NT2/D1 (cell line): Measurements from ENCODE around the gene TRABD.
"Not testable (repeated sequence)": the region's sequence is repeated elsewhere in the genome, so short reads cannot be mapped to it uniquely, and the experiment has no call there.

Experiments used
- DNase-seq: peaks from one replicate; pipeline ENCODE4 v3.0.0-alpha.2; 2011; ENCODE audit warnings: low read depth, low spot score
- H3K27me3 ChIP-seq: 2 replicates; pipeline ENCODE4 v1.6.0; 2011; ENCODE audit warnings: mild to moderate bottlenecking; ENCODE audit not compliant: insufficient read length, insufficient read depth
- H3K36me3 ChIP-seq: 2 replicates; pipeline ENCODE4 v1.6.1; 2011; ENCODE audit warnings: mild to moderate bottlenecking, low read length, mixed read lengths; ENCODE audit not compliant: insufficient read depth, insufficient read length
- H3K4me1 ChIP-seq: 2 replicates; pipeline ENCODE4 v1.5.1; 2011; ENCODE audit not compliant: insufficient read depth, insufficient read length
- H3K4me3 ChIP-seq: 2 replicates; pipeline ENCODE4 v1.5.1; 2011; ENCODE audit warnings: low read depth; ENCODE audit not compliant: insufficient read length
- H3K9ac ChIP-seq: 2 replicates; pipeline ENCODE4 v1.6.0; 2011; ENCODE audit warnings: low read depth; ENCODE audit not compliant: insufficient read length
- H3K9me3 ChIP-seq: 2 replicates; pipeline ENCODE4 v1.5.1; 2011; ENCODE audit warnings: mild to moderate bottlenecking, low read length; ENCODE audit not compliant: insufficient read depth
- SUZ12 ChIP-seq: IDR thresholded peaks from 2 replicates; pipeline ENCODE4 v1.6.1; 2011; ENCODE audit not compliant: insufficient read length, insufficient read depth; ENCODE audit errors: extremely low read depth
- YY1 ChIP-seq: IDR thresholded peaks from 2 replicates; pipeline ENCODE4 v1.6.1; 2011; ENCODE audit not compliant: insufficient read length, insufficient read depth
- ZNF274 ChIP-seq: IDR thresholded peaks from 2 replicates; pipeline ENCODE4 v1.6.1; 2011; ENCODE audit warnings: mild to moderate bottlenecking, low read depth, low read length

The TRABD gene

DNA sequence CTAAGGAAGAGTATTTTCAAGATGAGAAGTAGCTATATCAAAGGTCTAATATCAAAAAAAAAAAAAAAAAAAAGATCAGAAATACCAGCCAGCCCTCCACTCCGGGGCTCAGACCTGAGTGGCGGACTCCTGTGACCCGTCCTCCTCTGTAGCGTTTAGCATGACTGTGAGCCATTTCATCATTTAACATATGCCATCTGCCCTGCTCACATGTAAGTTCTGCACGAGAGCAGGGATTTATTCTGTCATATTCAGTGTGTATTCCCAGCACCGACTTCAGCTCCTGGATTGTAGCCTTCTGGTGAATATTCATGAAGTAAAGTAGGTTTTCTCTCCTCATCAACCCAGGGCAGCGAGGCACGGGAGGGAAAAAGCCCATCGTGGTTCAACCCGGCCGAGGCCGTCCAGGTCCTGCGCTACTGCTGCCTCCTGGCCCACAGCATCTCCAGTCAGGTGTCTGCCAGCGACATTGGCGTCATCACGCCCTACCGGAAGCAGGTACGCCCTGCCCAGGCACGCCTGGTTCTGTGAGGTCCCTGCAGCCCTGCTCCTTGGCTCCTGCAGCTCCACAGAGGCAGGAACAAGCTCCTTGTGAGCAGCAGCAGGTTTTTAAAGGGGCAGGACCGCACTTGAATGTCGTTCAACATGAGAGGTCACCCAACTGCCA, 27.9 kb upstream of the TRABD start:
- no peak for DNase-seq
- Histone ChIP-seq H3K4me1 (peaks cover 4% of the 10 kb centered on the region), H3K9ac (no peak overlapping the region), H3K4me3 (no peak overlapping the region), H3K27me3 (no peaks in the 10 kb centered on the region), H3K36me3 (no peaks in the 10 kb centered on the region), H3K9me3 (no peaks in the 10 kb centered on the region)
- TF ChIP-seq YY1 = no peak
- TF ChIP-seq ZNF274 = no peak
- TF ChIP-seq SUZ12 = no peak

DNA sequence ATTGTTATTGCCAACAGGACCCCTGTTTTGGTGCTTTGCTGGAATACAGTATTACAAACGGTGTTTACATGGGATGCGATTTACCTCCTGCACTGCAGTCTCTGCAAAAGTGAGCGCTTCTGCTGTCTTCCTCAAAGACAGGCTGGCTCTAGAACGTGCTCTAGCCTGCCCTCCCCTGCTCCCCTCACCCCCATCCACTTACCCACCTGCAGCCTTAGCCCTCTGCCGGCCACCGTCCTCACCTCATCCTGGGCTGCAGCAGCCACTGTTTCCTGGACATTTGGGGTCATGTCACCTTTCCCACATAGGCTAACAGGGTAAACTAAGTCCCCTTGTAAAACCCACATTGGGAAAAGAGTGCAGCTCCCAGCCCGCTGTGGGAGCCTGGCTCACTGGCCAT, 24.8 kb upstream of the TRABD start:
- Histone ChIP-seq H3K27me3 (no peaks in the 10 kb centered on the region), H3K9ac (no peak overlapping the region), H3K36me3 (no peaks in the 10 kb centered on the region), H3K4me1 (peaks cover 4% of the 10 kb centered on the region), H3K9me3 (no peaks in the 10 kb centered on the region), H3K4me3 (no peak overlapping the region)
- TF ChIP-seq ZNF274 (no peak), SUZ12 (no peak), YY1 (no peak)
- DNase-seq = no peak

DNA sequence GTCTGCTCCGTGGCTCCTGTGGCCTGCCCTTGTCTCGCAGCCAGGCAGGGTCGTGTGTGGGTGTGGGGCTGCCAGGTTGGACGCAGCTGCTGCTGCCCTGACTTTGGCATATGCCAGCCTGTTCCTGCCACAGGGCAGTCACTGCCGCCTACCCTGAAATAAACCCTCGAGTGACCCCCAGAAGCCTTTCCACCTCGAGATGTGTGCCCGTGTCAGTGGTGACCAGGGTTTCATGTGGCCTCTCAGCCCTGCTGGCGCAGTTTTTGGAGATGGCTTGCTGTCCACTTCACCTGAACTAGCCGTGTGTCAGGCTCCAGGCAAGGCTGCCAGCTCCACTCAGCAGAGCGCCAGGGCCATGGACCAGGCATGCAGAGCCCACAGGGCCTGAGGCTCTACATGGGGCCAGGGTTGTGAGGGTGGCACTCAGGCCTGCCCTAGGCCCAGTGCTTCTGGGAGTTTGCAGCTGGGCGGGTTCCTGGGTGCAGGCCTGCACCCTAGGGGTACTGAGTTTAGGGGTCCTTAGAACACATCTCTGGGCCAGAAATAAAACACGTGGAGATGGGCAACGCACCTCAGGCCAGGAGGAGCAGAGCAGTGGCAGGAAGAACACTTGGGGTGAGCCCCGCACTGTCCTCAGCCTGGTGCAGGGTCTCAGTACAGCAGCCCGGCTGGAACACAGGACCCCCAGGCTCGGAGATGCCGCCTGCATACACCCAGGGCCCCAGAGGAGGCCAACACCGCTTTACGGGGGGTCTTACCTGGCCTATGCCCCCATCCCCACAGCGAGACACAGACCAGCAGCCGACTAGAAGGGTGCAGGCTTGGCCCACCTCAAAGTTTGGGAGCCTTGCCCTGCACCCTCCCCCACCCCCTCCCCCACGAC, 24.0 kb upstream of the TRABD start:
- no peak for TF ChIP-seq ZNF274
- no peak for TF ChIP-seq YY1
- no peak for TF ChIP-seq SUZ12

GRCh38 chr22:50162391-50162956, 23.2 kb upstream of the TRABD start:
- H3K4me1 ChIP-seq = peaks cover 4% of the 10 kb centered on the region
- H3K9me3 ChIP-seq = no peaks in the 10 kb centered on the region
- H3K9ac ChIP-seq = no peak overlapping the region
- no peak for TF ChIP-seq ZNF274
- TF ChIP-seq YY1 = no peak
- TF ChIP-seq SUZ12 = no peak
- H3K4me3 ChIP-seq = no peak overlapping the region
- no peak for DNase-seq
- H3K36me3 ChIP-seq = no peaks in the 10 kb centered on the region
- no peaks in the 10 kb centered on the region for H3K27me3 ChIP-seq

More for the DNA sequence above, 24.0 kb upstream of the TRABD start:
- no peaks in the 10 kb centered on the region for H3K9me3 ChIP-seq
- DNase-seq = no peak
- H3K9ac ChIP-seq = no peak overlapping the region
- H3K36me3 ChIP-seq = no peaks in the 10 kb centered on the region
- peaks cover 4% of the 10 kb centered on the region for H3K4me1 ChIP-seq
- no peaks in the 10 kb centered on the region for H3K27me3 ChIP-seq
- H3K4me3 ChIP-seq = no peak overlapping the region

DNA sequence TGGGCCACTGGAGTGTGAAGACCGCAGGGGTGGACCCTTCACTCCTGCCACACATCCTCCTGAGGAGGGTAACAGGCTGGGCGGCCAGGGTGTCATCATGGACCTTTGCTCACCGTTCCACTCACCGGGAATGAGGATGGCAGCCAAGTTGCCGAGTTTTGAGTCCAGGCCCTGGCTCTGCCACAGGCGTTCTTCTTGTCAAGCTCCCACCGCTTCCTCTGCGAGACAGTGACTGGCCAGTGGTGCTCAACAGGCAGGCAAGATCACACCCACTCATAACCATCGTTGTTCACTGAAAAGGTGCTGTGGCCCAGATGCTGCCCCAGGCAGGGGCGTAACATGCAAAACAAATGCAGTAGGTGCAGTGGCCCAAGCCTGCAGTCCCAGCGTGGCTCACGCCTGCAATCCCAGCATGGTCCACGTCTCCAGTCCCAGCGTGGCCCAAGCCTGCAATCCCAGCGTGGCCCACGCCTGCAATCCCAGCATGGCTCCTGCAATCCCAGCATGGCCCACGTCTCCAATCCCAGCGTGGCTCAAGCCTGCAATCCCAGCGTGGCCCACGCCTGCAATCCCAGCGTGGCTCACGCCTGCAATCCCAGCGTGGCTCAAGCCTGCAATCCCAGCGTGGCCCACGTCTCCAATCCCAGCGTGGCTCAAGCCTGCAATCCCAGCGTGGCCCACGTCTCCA, 20.1 kb upstream of the TRABD start:
- Histone ChIP-seq H3K9me3 (no peaks in the 10 kb centered on the region), H3K36me3 (no peaks in the 10 kb centered on the region), H3K9ac (no peak overlapping the region), H3K4me1 (peaks cover 4% of the 10 kb centered on the region), H3K27me3 (peaks cover 12% of the 10 kb centered on the region), H3K4me3 (no peak overlapping the region)
- no peak for DNase-seq
- TF ChIP-seq ZNF274 (no peak), SUZ12 (no peak), YY1 (no peak)

- DNase-seq = no peak
- Histone ChIP-seq H3K4me1 (peaks cover 4% of the 10 kb centered on the region), H3K9ac (no peak overlapping the region), H3K9me3 (no peaks in the 10 kb centered on the region), H3K36me3 (no peaks in the 10 kb centered on the region), H3K4me3 (no peak overlapping the region), H3K27me3 (peaks cover 27% of the 10 kb centered on the region)
- TF ChIP-seq YY1 = no peak
- no peak for TF ChIP-seq ZNF274
- no peak for TF ChIP-seq SUZ12
These were observed 17.8 kb upstream of the TRABD start for GRCh38 chr22:50167689-50168489.

- not testable (repeated sequence) for H3K9me3 ChIP-seq, H3K4me1 ChIP-seq, H3K36me3 ChIP-seq, H3K9ac ChIP-seq, DNase-seq, H3K4me3 ChIP-seq
- H3K27me3 ChIP-seq = peaks cover 27% of the 10 kb centered on the region
These were observed 17.1 kb upstream of the TRABD start for GRCh38 chr22:50168490-50169180.
